Sigmoid colon (tissue), 7 donors: ENCODE measurements around the gene PSMB1. TPM values are rescaled to one million over a fixed set of nuclear protein-coding genes. Genes with fewer than 3 reads are reported as not detected.
A peak's percentile ranks its signal among the peaks of the same experiment; 100 is the strongest.

Experiments
- DNase-seq: peaks from one replicate; pipeline ENCODE4 v3.0.0-alpha.2; 2019
- H3K27ac ChIP-seq, 4 donors: fragments of 200-600 bp; sonication (generic); one replicate each; pipeline ENCODE4 v1.5.1; 2016 to 2019; ENCODE audit warnings: mild to moderate bottlenecking in 1 of 4
- H3K27me3 ChIP-seq, 3 donors: fragments of 200-600 bp; sonication (generic); one replicate each; pipeline ENCODE4 v1.5.1; 2019; ENCODE audit warnings: mild to moderate bottlenecking in 1 of 3
- H3K36me3 ChIP-seq, 4 donors: fragments of 200-600 bp; sonication (generic); one replicate each; pipeline ENCODE4 v1.5.1; 2016 to 2019
- H3K4me1 ChIP-seq, 4 donors: fragments of 200-600 bp; sonication (generic); one replicate each; pipeline ENCODE4 v1.5.1; 2017 to 2019
- H3K4me3 ChIP-seq, 4 donors: fragments of 200-600 bp; sonication (generic); one replicate each; pipeline ENCODE4 v1.5.1; 2017 to 2019; ENCODE audit warnings: mild to moderate bottlenecking in 2 of 4, moderate library complexity in 1 of 4
- H3K9me3 ChIP-seq, 4 donors: fragments of 200-600 bp in 3 of 4; sonication (generic) in 3 of 4; one replicate each; pipeline versions ENCODE4 v1.5.1 to v1.6.1; 2013 to 2019
- EP300 ChIP-seq, 4 donors: sonication (generic); formaldehyde crosslinking; IDR thresholded peaks; one replicate each; pipeline ENCODE4 v1.6.1; 2017; ENCODE audit warnings: antibody characterized with exemption in 4 of 4
- POLR2A ChIP-seq, 2 donors: fragments of 450-650 bp; IDR thresholded peaks; one replicate each; pipeline ENCODE4 v1.6.1; 2016; ENCODE audit warnings: antibody characterized with exemption in 2 of 2, mild to moderate bottlenecking in 2 of 2, moderate library complexity in 2 of 2
- POLR2AphosphoS5 ChIP-seq, 4 donors: sonication (generic); formaldehyde crosslinking; IDR thresholded peaks; one replicate each; pipeline ENCODE4 v1.6.1; 2017; ENCODE audit warnings: antibody characterized with exemption in 4 of 4
- WGBS, 2 donors: extraction: QIAGEN DNeasy Blood & Tissue Kit; methylation state at CpG; one replicate each; pipeline ENCODE4 v1.1.7; 2013; 5-methylcytosine and 5-hydroxymethylcytosine counted together
- intact Hi-C: fragments of 100-400 bp; cut with DNase I; formaldehyde crosslinking; loops from one replicate; pipeline ENCODE4 v1.15.1; 2023
- polyA plus RNA-seq, 3 donors: library from polyadenylated mRNA; stranded (reverse); fragments of 200-250 nt; gene quantifications; one replicate each; pipeline ENCODE4 v1.2.3, GENCODE V29; 2013
- total RNA-seq, 4 donors: library from RNA; depleted of rRNA; stranded (reverse); fragments of >200 nt; gene quantifications; one replicate each; pipeline ENCODE4 v1.1.0, GENCODE V29; 2016
- TF ChIP-seq, protein P1 (sequence below), 4 experiments: fragments of 450-650 bp in 3 of 4; fragments of 200-600 bp in 1 of 4; IDR thresholded peaks; one replicate each; pipeline ENCODE4 v1.5.1; 2016 to 2019; ENCODE audit warnings: antibody characterized with exemption in 4 of 4, mild to moderate bottlenecking in 3 of 4, moderate library complexity in 2 of 4
- donor health status: healthy with polysubstance abuse.
- donor health status: Bipolar disorder and iron deficiency.
- donor health status: healthy.

The PSMB1 gene
- total and polyA plus RNA-seq, 7 donors: 142 to 287 (median 265) TPM

DNA sequence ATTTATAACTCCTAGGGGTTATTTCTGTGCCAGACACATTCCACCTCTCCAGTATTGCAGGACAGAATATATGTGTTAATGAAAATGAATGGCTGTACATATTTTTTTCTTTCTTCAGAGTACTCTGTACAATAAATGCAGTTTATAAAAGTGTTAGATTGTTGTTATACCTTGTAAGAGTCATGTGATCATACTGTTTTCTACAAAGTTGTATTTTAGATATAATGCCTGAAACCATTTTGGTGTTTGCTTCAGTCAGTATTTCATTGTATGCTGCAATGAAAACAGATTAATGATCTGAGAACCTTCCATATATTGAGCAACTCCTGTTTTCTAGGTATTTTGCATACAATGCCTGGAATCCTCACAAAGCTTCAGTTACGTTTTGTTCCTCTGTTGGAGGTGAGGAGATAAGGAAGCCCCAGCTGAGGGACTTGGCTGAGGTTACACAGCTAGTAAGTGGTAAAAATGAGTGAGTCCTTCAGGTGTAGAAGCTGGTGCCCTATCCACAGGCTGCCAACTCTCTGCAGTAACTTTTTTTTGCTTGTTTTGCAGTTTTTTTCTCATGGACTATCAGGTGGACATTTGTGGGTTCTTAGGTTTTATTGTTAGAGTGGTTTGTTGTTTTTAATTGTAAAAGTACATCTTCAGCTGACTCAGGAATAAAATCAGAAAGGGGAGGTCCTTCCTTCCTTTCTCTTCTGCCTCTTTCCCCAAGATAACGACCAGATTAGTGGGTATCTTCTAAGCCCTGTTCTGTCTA, 19.8 kb upstream of the PSMB1 start:
- Histone ChIP-seq H3K4me3 (no peak overlapping the region), H3K9me3 (no peaks in the 10 kb centered on the region), H3K27me3 (no peaks in the 10 kb centered on the region), H3K27ac (no peak overlapping the region), H3K36me3 (peaks cover 6 to 97% (median 43%) of the 10 kb centered on the region in 4 donors), H3K4me1 (peaks cover 0 to 3% (median 0%) of the 10 kb centered on the region in 4 donors)
- no peak for DNase-seq
- intact Hi-C loops: no loop called here
- WGBS, 2 donors: 78 to 92% methylated on average over 2 of the region's 2 CpGs
- TF ChIP-seq EP300 (IDR thresholded peaks at IDR 0.05) (no peak), POLR2AphosphoS5 (IDR thresholded peaks at IDR 0.05) (no peak), POLR2A (IDR thresholded peaks at IDR 0.05) (no peak)
- TF ChIP-seq, protein P1, sequence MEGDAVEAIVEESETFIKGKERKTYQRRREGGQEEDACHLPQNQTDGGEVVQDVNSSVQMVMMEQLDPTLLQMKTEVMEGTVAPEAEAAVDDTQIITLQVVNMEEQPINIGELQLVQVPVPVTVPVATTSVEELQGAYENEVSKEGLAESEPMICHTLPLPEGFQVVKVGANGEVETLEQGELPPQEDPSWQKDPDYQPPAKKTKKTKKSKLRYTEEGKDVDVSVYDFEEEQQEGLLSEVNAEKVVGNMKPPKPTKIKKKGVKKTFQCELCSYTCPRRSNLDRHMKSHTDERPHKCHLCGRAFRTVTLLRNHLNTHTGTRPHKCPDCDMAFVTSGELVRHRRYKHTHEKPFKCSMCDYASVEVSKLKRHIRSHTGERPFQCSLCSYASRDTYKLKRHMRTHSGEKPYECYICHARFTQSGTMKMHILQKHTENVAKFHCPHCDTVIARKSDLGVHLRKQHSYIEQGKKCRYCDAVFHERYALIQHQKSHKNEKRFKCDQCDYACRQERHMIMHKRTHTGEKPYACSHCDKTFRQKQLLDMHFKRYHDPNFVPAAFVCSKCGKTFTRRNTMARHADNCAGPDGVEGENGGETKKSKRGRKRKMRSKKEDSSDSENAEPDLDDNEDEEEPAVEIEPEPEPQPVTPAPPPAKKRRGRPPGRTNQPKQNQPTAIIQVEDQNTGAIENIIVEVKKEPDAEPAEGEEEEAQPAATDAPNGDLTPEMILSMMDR (IDR thresholded peaks at IDR 0.05): no peak

DNA sequence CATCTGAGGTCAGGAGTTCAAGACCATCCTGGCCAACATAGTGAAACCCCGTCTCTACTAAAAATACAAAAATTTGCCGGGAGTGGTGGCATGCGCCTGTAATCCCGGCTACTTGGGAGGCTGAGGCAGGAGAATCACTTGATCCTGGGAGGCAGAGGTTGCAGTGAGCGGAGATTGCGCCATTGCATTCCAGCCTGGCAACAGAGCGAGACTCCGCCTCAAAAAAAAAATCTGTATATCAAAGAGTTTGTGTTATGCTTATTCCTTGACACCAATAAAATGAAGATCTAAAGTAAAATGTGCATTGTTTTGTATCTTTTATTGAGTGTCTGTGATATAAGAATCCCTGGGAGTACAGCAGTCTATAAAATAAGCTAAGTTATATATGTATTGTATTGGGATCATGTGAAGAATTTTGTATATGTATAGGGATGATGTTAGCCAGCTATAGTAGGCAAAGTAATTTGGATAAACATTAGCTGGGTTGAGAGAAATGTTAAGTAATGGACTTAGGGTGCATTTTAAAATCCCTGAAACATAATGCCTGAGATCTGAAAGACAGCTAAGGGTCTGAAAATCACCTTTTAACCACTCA, 11.9 kb upstream of the PSMB1 start:
- no peak for TF ChIP-seq POLR2A (IDR thresholded peaks at IDR 0.05)
- no peak for TF ChIP-seq EP300 (IDR thresholded peaks at IDR 0.05)
- TF ChIP-seq, protein P1 (IDR thresholded peaks at IDR 0.05): no peak
- TF ChIP-seq POLR2AphosphoS5 (IDR thresholded peaks at IDR 0.05): no peak
- H3K27ac ChIP-seq: no peak overlapping the region
- whole genome bisulfite sequencing, 2 donors: 97 to 98% methylated on average over 7 to 8 of the region's 8 CpGs
- no peak overlapping the region for H3K4me3 ChIP-seq
- H3K4me1 ChIP-seq: no peaks in the 10 kb centered on the region
- H3K9me3 ChIP-seq: no peaks in the 10 kb centered on the region
- no peaks in the 10 kb centered on the region for H3K27me3 ChIP-seq
- peaks cover 21 to 96% (median 46%) of the 10 kb centered on the region in 4 donors for H3K36me3 ChIP-seq
- DNase-seq: no peak
- intact Hi-C loops: no loop called here

DNA sequence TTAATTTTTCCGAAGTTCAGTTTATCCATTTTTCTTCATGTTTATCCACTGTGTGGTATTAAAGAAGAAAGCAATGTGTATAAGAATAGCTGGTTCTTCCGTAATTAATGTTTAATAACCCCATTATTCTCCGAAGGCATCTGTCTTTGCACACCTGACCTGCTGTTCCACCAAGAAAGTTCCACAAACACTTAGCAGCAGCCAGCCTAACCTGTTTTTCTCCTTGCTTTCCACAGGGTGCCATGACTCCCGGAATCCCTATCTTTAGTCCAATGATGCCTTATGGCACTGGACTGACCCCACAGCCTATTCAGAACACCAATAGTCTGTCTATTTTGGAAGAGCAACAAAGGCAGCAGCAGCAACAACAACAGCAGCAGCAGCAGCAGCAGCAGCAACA, 8.4 kb upstream of the PSMB1 start:
- H3K27ac ChIP-seq: no peak overlapping the region
- intact Hi-C loops: no loop called here

DNA sequence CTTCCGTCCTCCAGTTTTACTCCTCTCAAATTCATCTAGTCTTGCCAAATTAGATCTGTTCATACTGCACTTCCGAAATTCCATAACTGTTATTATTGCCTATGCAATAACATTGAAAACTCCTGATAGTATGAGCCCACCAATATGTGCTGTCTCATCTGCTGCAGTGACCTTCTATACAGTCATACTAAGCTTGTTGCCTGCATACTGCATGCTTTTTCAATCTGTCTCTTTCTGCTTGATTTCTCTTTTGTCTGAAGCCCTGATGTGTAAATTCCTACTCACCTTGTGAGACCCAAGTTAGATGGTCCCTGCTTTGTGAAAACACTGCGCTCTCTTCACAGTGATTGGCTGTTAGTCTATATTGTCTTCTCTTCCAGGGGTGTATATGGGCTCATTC, 2.2 kb upstream of the PSMB1 start:
- intact Hi-C loops: no loop called here
- Histone ChIP-seq H3K27ac (peak overlapping the region in 1 of 4 donors; percentile 94), H3K4me1 (peaks cover 0 to 39% (median 35%) of the 10 kb centered on the region in 4 donors), H3K27me3 (no peaks in the 10 kb centered on the region), H3K4me3 (peak overlapping the region in 3 of 4 donors; percentile 71 to 92 (median 89)), H3K36me3 (peaks cover 0 to 25% (median 5%) of the 10 kb centered on the region in 4 donors), H3K9me3 (no peaks in the 10 kb centered on the region)
- WGBS, 2 donors: 37 to 62% methylated on average over 3 of the region's 3 CpGs
- no peak for DNase-seq
- TF ChIP-seq POLR2A (IDR thresholded peaks at IDR 0.05) (no peak), EP300 (IDR thresholded peaks at IDR 0.05) (no peak), POLR2AphosphoS5 (IDR thresholded peaks at IDR 0.05) (no peak)
- TF ChIP-seq, protein P1 (IDR thresholded peaks at IDR 0.05): no peak

More for the DNA sequence above, 8.4 kb upstream of the PSMB1 start:
- DNase-seq: no peak
- Histone ChIP-seq H3K4me1 (no peaks in the 10 kb centered on the region), H3K9me3 (no peaks in the 10 kb centered on the region), H3K36me3 (peaks cover 15 to 87% (median 31%) of the 10 kb centered on the region in 4 donors), H3K27me3 (no peaks in the 10 kb centered on the region), H3K4me3 (no peak overlapping the region)
- 94 to 95% methylated on average over 4 of the region's 4 CpGs for WGBS, 2 donors
- TF ChIP-seq, protein P1 (IDR thresholded peaks at IDR 0.05): no peak
- no peak for TF ChIP-seq EP300 (IDR thresholded peaks at IDR 0.05)
- no peak for TF ChIP-seq POLR2A (IDR thresholded peaks at IDR 0.05)
- no peak for TF ChIP-seq POLR2AphosphoS5 (IDR thresholded peaks at IDR 0.05)
